ENCODE measurements around the gene CASKIN2.

DNA sequence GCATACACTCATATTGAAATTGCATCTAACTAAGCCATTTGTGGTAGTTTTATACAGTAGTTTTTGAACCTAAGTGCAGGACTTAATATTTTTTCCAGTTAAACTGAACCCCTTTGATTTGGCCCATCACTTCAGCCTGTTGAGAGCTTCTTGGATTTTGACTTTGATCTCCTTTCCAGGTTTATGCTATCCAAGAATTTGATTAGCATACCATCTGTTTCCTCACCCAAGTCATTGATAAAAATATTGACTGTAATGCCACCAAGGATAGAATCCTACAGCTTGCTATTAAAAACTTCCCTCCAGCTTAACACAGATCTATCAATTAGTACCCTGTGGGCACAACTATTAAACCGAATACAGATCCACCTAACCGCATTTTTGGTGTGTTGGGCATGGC lies 51.7 kb downstream of the CASKIN2 start:
- TF ChIP-seq, protein P1, sequence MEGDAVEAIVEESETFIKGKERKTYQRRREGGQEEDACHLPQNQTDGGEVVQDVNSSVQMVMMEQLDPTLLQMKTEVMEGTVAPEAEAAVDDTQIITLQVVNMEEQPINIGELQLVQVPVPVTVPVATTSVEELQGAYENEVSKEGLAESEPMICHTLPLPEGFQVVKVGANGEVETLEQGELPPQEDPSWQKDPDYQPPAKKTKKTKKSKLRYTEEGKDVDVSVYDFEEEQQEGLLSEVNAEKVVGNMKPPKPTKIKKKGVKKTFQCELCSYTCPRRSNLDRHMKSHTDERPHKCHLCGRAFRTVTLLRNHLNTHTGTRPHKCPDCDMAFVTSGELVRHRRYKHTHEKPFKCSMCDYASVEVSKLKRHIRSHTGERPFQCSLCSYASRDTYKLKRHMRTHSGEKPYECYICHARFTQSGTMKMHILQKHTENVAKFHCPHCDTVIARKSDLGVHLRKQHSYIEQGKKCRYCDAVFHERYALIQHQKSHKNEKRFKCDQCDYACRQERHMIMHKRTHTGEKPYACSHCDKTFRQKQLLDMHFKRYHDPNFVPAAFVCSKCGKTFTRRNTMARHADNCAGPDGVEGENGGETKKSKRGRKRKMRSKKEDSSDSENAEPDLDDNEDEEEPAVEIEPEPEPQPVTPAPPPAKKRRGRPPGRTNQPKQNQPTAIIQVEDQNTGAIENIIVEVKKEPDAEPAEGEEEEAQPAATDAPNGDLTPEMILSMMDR (IDR thresholded peaks at IDR 0.05), result no peak
- no peak for TF ChIP-seq EZH2 (IDR thresholded peaks at IDR 0.05)
- no peak for TF ChIP-seq EZH2phosphoT487 (IDR thresholded peaks at IDR 0.05)

Measured in neural progenitor cell (in vitro differentiated cells).